ENCODE results near the gene OR2AE1. TPM values are rescaled to one million over a fixed set of nuclear protein-coding genes. Genes with fewer than 3 reads are reported as not detected.

Gene OR2AE1
- total RNA-seq (2011; cell fraction: chromatin; rRNA removed; ENCODE audit: low replicate concordance) = 0.39 TPM in 1 of 2 replicates, not detected in the other
- not detected in 2 replicates for total RNA-seq (2011; cell fraction: nucleolus; rRNA removed)
- 0.88 and 2.0 TPM in 2 replicates for total RNA-seq (2011; cell fraction: nucleoplasm; rRNA removed)
- total RNA-seq (2014; rRNA removed) (0.27 TPM in 1 of 2 replicates, not detected in the other), total RNA-seq (2014; rRNA removed; fragmentation: Illumina TruSeq; extraction: Trizol) (not detected in 2 replicates), total RNA-seq (2015; rRNA removed; fragmentation: Illumina TruSeq; extraction: Trizol) (not detected in 2 replicates), total RNA-seq (2021) (not detected in 2 replicates), polyA plus RNA-seq (2011; rRNA removed) (not detected in 2 replicates), polyA plus RNA-seq (2014; fragmentation: Illumina TruSeq; extraction: Trizol) (not detected in 2 replicates), polyA plus RNA-seq (2014; fragmentation: Nextera tagmentation; extraction: Ambion mirVana) (not detected), polyA plus RNA-seq (2014; rRNA removed) (not detected in 2 replicates), polyA minus RNA-seq (2011; rRNA and poly(A)+ RNA removed) (0.70 TPM in 1 of 2 replicates, not detected in the other), Bru-seq, nascent RNA (not detected), BruChase-seq, experiment 1, labeled RNA remaining after a 2-hour chase (percentile 36 among the genes with signal in this experiment), BruChase-seq, experiment 2, labeled RNA remaining after a 6-hour chase (percentile 39 among the genes with signal in this experiment)
- polyA plus RNA-seq (2011; cell fraction: cytosol; rRNA removed) = not detected in 2 replicates
- polyA plus RNA-seq (2011; cell fraction: nucleus; rRNA removed) = not detected in 2 replicates
- polyA plus RNA-seq (2012) = not detected in 2 replicates
- polyA minus RNA-seq (2011; cell fraction: cytosol; rRNA and poly(A)+ RNA removed) = not detected in 2 replicates
- 0.44 TPM in 1 of 2 replicates, not detected in the other for polyA minus RNA-seq (2011; cell fraction: nucleus; rRNA and poly(A)+ RNA removed)
- long read RNA-seq, experiment 1 = 0 reads
- long read RNA-seq, experiment 2 = 0 reads
- long read RNA-seq, experiment 3 = 0 reads

- no peak within 1 kb of the TSS for H2AFZ ChIP-seq (ENCODE audit: low read depth, low read length)
- H3K27me3 ChIP-seq (ENCODE audit: control insufficient read depth in 2 of 2, insufficient read depth in 2 of 2, low read length in 2 of 2) = peaks cover 10 to 19% of the 10 kb centered on the region in 2 experiments; a peak in 4 of 5 replicates
- no peak for TF ChIP-seq PTBP1 (IDR thresholded peaks at IDR 0.05; ENCODE audit: low read depth, low read length)
- no peak for TF ChIP-seq TAF1 (IDR thresholded peaks at IDR 0.05; ENCODE audit: control insufficient read depth, extremely low read depth, insufficient read depth, low read length, severe bottlenecking)
- TF ChIP-seq HNRNPUL1 (IDR thresholded peaks at IDR 0.05; ENCODE audit: low read length) = no peak
- TF ChIP-seq TEAD1 (CRISPR knock-in tag; IDR thresholded peaks at IDR 0.05) = no peak
- TF ChIP-seq PCBP1 (IDR thresholded peaks at IDR 0.05; ENCODE audit: low read depth, low read length, poor library complexity, severe bottlenecking) = no peak
- no peak for TF ChIP-seq SUPT5H (IDR thresholded peaks at IDR 0.05)
- TF ChIP-seq ZNF512 (tag; IDR thresholded peaks at IDR 0.05) = no peak
- TF ChIP-seq EP300 (IDR thresholded peaks at IDR 0.05; ENCODE audit: low read length) = no peak
- TF ChIP-seq PHB2 (IDR thresholded peaks at IDR 0.05; ENCODE audit: low read depth) = no peak
- TF ChIP-seq SNRNP70 (optimal IDR thresholded peaks at IDR 0.05; ENCODE audit: low read depth, low read length) = no peak
- no peak for TF ChIP-seq CREBBP (IDR thresholded peaks at IDR 0.05; ENCODE audit: low read depth, low read length)
- no peak for TF ChIP-seq PTRF (tag; IDR thresholded peaks at IDR 0.05)
- no peak for TF ChIP-seq MCM7 (IDR thresholded peaks at IDR 0.05)
- no peak for TF ChIP-seq SFPQ (IDR thresholded peaks at IDR 0.05; ENCODE audit: low read depth, low read length)
- DNase-seq (ENCODE audit: extremely low read depth in 1 of 4, low spot score in 3 of 4) = no peak
- H3K4me2 ChIP-seq (ENCODE audit: insufficient read depth, low read length) = no peak within 1 kb of the TSS
- intact Hi-C loops (cut with micrococcal nuclease) = loop anchor here (5.0 kb wide), 1 partner anchor 245 kb away; no protein-coding TSS in a partner anchor
- H3K9me1 ChIP-seq (ENCODE audit: control insufficient read depth, insufficient read depth, low read length) = no peaks in the 10 kb centered on the region
- H3K36me3 ChIP-seq (ENCODE audit: control insufficient read depth, insufficient read depth, low read length) = no peaks in the 10 kb centered on the region
- no peak for FAIRE-seq
- 13% methylated on average over 3 of the region's 3 CpGs for whole genome bisulfite sequencing (ENCODE audit: insufficient coverage, low coverage, missing lambda C conversion rate)
- H3K9me3 ChIP-seq (replicated peaks; ENCODE audit: control insufficient read depth, insufficient read depth, low read depth, low read length) = no peaks in the 10 kb centered on the region
- POLR2A ChIA-PET = interaction anchor here (0.6 to 1.2 kb wide), 3 partner anchors 13 to 394 kb away, joined by 3 to 4 read pairs (median 3); partner anchors contain the start of gene TRIM4
- CTCF ChIA-PET (ENCODE audit: low intra/inter-chr PET ratio) = no interaction called here
- H4K20me1 ChIP-seq (replicated peaks; ENCODE audit: control insufficient read depth, insufficient read depth, low read length) = no peaks in the 10 kb centered on the region
- H3K79me2 ChIP-seq (ENCODE audit: control insufficient read depth, insufficient read depth, low read length) = no peaks in the 10 kb centered on the region
- no peaks in the 10 kb centered on the region; a peak in 1 of 5 replicates for H3K4me1 ChIP-seq (replicated peaks in 1 of 2; ENCODE audit: control insufficient read depth in 2 of 2, insufficient read depth in 2 of 2, low read length in 2 of 2)
- in situ Hi-C loops (cut with MboI) = no loop called here
- ATAC-seq = no peak
- no TSS peak for BruUV-seq (replicated peaks)
- no peak within 1 kb of the TSS for H3K27ac ChIP-seq (ENCODE audit: extremely low read depth, low read depth, low read length)
- H3K9ac ChIP-seq (ENCODE audit: insufficient read depth in 1 of 2, low read depth in 2 of 2, low read length in 2 of 2) = no peak within 1 kb of the TSS
- H3K4me3 ChIP-seq = no peak within 1 kb of the TSS
Measured at GRCh38 chr7:99876933-99877332, at the start of gene OR2AE1. Gene OR2AE1 (minus strand): TSS chr7:99877033. CDS start chr7:99877033, 0 bp downstream.

Measured in K562 (cell line).